ENCODE measurements around the gene PRXL2A. TPM values are rescaled to one million over a fixed set of nuclear protein-coding genes. Genes with fewer than 3 reads are reported as not detected.

Gene PRXL2A
- total RNA-seq, 1 experiment from 2014 or later = 47.1 TPM

- no peak for TF ChIP-seq CTCF (conservative IDR thresholded peaks at IDR 0.05)
- Histone ChIP-seq H2AK5ac (ENCODE audit: insufficient read length, low read length) (no peak overlapping the region), H3K23me2 (ENCODE audit: insufficient read length, low read depth, low read length, poor library complexity, severe bottlenecking) (no peaks in the 10 kb centered on the region), H4K8ac (replicated peaks; ENCODE audit: insufficient read length, low read depth, low read length) (no peak overlapping the region), H4K91ac (ENCODE audit: insufficient read length, low read depth, low read length) (no peak overlapping the region), H3K18ac (ENCODE audit: insufficient read length, low read depth, low read length) (no peak overlapping the region), H3K79me2 (ENCODE audit: insufficient read depth, low read length) (no peaks in the 10 kb centered on the region), H2BK120ac (ENCODE audit: low read depth, low read length, poor library complexity, severe bottlenecking) (no peak overlapping the region), H3K4me2 (ENCODE audit: insufficient read depth, insufficient read length, low read length) (no peak overlapping the region), H4K5ac (ENCODE audit: insufficient read length, low read depth, low read length) (no peak overlapping the region), H4K20me1 (ENCODE audit: control insufficient read depth, insufficient read depth, insufficient read length) (no peaks in the 10 kb centered on the region), H2AFZ (ENCODE audit: low read length) (no peak overlapping the region), H3K27ac (ENCODE audit: insufficient read length, low read depth, low read length) (no peak overlapping the region), H2BK15ac (ENCODE audit: low read depth, low read length) (no peak overlapping the region), H3K9me3 (ENCODE audit: control insufficient read depth, low read depth, low read length) (no peaks in the 10 kb centered on the region), H3K27me3 (ENCODE audit: insufficient read depth, low read length) (no peaks in the 10 kb centered on the region), H3T11ph (ENCODE audit: low read length) (no peak overlapping the region), H2BK5ac (ENCODE audit: insufficient read length, low read length) (no peak overlapping the region), H3K23ac (ENCODE audit: insufficient read length, low read depth, low read length) (no peak overlapping the region), H3K4me1 (ENCODE audit: insufficient read depth, low read length) (no peaks in the 10 kb centered on the region), H2BK12ac (ENCODE audit: insufficient read length, low read depth, low read length) (no peak overlapping the region), H3K4ac (ENCODE audit: low read depth, low read length) (no peak overlapping the region), H3K9ac (ENCODE audit: extremely low read depth, insufficient read length, low read length) (no peak overlapping the region), H3K79me1 (ENCODE audit: insufficient read depth, low read depth, low read length, poor library complexity, severe bottlenecking) (no peaks in the 10 kb centered on the region), H3K56ac (ENCODE audit: insufficient read length, low read depth, low read length) (no peak overlapping the region), H3K14ac (ENCODE audit: insufficient read depth, low read length) (no peak overlapping the region), H2BK20ac (ENCODE audit: low read depth, low read length, poor library complexity, severe bottlenecking) (no peak overlapping the region)
- no peaks in the 10 kb centered on the region; a peak in 1 of 5 replicates for H3K9me3 Mint-ChIP-seq
- H3K36me3 Mint-ChIP-seq (ENCODE audit: insufficient read depth in 1 of 3, low read depth in 3 of 3) = peaks cover 30 to 69% (median 69%) of the 10 kb centered on the region in 3 experiments; a peak in 6 of 7 replicates
- H3K4me1 Mint-ChIP-seq = no peaks in the 10 kb centered on the region
- no peak for DNase-seq
- no peaks in the 10 kb centered on the region for H3K27me3 Mint-ChIP-seq (ENCODE audit: low read depth)
- H3K4me3 Mint-ChIP-seq = no peak overlapping the region
- WGBS (ENCODE audit: extremely low coverage, insufficient read length, low lambda C conversion rate) = no CpG with 5 or more reads among the region's 2 CpGs
- no peak overlapping the region; a peak in 1 of 7 replicates for H3K27ac Mint-ChIP-seq
Observed at GRCh38 chr10:80427541-80427940, 19.2 kb downstream of the PRXL2A start.
